HG03442 (cell line): Measurements from ENCODE around the gene PKNOX2.

Experiments used
- ATAC-seq: cut with Tn5 transposase; IDR thresholded peaks from one replicate; pipeline ENCODE4 v1.9.1; 2021; ENCODE audit warnings: mild to moderate bottlenecking, moderate library complexity; ENCODE audit not compliant: unreplicated experiment

The PKNOX2 gene

DNA sequence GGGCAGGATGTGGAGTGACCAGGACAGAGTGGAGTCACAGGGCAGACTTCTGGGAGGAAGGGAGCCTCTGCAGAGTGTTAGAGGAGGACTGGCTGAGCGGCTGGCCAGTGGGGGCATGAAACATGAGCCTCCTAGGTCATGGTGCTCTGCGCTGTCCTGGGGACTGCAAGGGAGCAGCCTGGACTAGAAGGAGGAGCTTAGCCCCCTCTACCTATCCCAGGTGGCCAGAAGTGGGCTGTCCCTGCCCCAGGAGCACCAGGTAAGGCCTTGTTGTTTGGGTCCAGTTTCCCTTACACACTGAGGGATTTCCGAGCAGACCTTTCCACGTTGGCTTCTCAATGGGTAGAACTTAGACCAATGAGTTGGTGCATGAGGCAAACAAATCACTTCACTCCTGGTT, 7.4 kb downstream of the PKNOX2 start:
- no peak for ATAC-seq

DNA sequence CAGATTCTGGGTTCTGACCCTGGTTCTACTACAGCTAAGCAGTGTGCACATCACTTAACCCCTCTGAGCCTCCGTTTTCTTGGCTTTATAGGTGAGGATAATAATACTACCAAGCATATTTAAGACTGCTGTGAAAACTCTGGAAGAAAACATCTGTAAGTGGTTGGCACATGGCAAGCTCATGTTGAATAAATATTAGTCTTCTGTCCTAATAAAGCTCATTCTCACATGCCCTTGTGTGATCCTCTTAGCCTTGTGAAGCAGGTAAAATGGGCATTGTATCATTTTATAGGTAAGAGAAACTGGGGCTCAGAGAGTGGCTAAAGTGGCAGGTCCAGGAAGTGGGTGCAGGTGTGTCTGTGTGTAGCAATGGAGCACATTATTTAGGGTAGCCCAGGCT, 8.5 kb downstream of the PKNOX2 start:
- ATAC-seq: no peak

DNA sequence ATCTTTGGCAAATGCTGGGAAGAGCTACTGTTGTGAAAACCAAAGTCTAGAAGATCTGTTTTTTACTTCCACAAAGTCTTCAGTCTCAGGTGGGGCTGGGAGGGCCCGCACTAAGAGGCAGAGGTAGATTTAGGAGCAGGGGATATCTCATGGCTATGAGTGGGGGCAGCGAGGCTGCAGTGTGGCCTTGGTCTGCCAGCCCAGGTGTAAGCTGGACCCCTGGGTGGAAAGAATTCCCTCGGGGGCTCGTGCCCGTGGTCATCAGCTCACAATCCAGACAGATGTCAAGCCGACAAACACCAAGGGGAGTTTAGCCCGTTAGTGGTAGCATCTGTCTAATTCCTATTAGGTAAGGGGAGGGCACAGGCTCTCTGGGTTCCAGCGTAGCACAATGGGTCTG, 9.0 kb downstream of the PKNOX2 start:
- ATAC-seq: no peak

DNA sequence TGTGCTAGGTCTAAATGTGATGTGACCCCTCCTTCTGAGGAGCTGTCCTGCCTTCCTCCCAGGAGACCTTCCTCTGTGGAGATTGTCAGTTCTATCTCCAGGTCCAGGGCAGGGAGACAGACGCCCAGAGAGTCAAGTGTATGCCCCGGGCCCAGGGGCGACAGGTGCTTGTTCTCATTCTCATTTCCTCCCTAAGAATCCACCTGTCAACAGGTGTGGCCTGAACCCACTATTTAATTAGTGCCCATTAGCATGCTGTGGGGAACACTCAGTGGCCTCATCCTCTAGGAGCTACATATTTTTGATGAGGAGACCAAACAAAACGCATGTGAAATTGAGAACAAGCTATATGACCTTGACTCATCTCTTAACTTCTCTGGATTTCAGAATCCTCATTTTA, 9.5 kb downstream of the PKNOX2 start:
- ATAC-seq: no peak

DNA sequence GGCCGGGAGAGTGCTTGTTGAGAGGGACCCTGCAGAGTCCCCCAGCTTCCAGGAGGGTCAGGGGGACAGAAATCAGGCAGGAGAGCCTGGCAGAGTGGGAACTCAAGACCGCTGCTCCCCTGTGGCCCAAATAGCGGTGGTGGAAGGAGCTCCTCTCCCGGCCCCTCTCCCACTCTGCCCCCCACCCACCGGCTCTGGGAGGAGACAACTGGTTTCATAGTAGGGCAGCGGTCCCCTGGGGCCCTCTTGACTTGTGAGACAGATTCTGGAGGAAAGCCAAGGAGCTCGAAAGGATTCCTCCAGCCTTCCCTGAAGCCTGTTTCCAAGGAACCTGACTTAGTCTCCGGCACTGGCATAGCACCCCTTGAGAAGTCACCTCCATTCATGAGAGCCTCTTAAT, 10.1 kb downstream of the PKNOX2 start:
- no peak for ATAC-seq

DNA sequence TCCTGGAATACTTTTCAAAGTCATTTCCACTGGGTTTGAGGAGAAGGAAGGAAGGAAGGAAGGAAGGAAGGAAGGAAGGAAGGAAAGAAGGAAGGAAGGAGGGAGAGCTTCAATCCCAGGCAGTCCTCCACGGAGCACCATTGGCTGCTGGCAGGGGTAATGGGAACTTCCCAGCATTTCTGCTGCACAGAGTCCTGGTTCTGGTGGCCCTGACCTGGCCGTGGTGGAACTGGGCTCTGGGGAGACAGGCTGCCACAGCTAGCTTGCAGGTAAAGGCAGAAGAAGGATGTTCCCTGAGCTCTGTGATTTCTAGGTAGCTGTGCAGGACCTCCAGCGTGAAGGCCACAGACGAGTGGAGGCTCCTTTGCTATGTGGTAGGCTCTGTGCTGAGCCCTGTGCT, 10.6 kb downstream of the PKNOX2 start:
- no peak for ATAC-seq

DNA sequence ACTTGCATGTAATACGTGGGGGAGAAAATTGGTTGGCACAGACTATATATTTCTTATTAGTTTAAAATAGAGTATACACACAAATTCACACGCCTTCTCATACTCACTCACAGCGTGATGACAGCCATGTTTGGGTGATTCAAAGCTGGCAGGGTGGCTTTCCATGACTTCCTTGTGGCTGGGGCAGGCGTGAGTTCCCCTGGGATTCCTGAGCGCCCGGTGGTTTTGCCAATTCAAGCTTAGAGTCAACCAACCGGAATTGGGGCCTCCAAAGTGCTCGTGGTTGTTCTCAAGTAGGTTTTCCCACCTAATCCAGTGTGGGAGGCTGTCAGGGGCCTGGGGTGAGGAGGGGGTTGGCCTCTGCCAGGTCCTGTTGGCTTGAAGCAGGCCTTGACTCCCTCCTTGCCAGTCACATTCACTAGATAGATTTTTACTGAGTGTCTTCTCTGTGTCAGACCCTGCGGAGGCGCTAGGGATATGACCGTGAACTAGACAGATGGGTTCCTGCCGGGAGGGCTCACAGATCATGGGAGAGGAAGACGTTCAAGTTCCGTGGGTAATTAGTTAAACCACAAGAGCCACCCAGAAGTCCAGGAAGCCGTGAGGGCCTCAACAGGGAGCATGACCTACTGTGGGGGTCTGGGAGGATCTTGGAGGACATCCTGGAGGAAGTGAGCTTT, 11.5 kb downstream of the PKNOX2 start:
- no peak for ATAC-seq

DNA sequence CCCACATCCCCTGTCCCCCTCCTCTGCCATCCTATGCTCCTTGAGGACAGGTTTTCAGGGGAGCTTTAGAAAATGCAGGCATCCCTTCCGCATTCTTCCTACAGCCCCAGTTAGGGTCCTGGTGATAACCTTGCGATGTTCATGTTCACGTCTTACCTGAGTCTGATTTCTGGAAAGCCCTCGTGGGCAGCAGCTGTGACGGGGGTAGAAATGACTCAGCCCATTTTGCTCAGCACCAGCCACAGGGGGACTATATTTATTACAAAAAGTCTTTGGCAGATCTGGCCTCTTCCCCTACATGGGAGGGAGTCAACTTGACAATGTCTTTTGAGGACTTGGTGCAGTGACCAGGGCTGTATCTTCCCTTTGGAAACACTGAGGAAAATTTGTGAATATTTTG, 12.3 kb downstream of the PKNOX2 start:
- peak; percentile 59 for ATAC-seq

DNA sequence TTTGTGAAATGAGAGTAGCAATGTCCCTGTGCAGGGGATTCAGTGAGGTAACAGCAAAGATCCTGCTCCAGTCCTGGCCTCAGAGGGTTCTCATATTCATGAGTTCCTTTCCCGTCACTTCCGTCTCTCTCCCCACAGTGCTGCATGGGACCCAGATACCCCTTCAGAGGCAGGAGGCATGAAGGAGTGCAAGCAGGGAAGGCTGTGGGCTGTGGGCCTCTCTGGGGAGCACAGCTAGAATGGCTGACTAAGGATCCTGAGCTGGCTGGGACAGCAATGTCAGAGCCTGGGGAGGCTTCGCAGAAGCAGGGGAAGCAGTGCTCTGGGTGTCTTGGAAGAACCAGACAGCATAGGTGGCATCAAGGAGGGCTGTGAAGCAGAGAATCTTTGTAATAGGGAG, 13.0 kb downstream of the PKNOX2 start:
- ATAC-seq: no peak

DNA sequence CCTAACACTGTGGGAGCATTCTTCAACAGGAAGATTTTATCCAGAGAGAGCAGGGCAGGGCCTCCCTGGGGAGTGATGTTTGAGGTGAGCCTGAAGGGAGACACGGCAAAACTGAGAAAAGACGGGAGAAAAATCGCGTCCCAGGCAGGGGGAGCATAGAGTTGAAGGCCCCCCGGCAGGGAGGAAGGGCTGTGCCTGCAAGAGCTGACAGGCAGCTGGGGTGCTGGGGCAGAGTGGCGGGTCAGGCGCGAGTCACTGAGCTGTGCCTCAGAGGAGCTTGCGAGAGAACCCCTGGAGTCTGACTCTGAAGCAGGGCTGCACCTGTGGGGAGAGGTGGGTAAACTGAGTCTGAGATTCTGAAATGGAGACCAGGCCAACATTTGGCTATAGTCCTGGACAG, 14.8 kb downstream of the PKNOX2 start:
- ATAC-seq: no peak

DNA sequence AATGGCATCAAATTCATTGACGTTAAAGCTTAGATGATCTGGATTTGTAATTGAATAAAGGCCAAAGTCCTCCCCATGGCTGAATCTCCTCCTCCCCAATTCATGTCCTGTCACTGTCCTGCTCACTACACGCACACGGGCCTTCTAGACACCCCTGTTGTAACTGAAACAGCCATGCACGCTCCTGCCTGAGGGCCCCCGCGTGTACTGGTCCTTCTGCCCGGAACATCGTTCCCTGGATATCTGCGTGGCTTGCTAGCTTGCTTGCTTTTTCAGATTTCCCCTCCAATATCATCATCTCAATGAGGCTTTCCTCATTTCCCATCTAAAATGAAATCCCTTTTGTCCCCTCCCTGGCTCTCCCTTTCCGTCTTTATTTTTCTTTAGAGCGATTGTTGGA, 15.3 kb downstream of the PKNOX2 start:
- no peak for ATAC-seq

DNA sequence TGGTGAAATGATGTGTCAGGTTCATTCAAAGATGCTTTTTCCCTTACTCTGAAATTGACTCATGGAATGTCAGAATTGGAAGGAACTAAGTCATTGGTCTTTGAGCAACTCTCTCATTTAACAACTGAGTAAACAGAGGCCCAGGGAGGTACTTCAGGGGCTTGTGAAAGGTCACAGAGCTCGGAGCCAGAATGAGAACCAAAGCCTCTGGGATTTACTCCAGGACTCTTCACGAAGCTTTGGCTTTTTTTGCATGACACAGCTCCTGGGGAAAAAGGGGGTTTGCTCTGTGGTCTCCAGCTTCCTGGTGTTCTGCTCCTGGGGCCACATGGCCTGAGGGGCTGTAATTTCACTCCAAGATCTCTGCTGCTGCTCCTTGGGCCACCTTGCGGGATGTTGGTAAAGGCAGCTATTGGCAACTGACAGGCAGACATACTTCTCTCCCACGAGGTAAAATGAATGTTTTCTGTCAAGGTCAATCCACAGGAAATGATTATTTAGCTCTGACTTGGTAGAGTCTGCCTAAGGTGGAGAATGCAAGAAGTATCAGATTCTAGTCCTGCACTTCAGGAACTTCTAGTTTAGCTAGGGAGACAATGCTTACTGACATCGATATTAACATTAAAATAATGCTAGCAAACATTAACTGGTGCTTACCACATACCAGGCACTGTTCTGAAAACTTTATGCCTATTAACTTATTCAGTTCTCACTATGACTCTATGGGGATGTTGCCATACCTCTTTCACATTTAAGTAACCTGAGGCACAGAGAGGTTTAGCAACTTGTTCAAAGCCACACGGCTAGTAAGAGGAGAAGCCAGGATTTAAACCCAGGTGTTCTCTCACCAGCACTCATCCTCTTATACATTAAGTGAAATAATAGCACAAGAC, 16.1 kb downstream of the PKNOX2 start:
- ATAC-seq: no peak

DNA sequence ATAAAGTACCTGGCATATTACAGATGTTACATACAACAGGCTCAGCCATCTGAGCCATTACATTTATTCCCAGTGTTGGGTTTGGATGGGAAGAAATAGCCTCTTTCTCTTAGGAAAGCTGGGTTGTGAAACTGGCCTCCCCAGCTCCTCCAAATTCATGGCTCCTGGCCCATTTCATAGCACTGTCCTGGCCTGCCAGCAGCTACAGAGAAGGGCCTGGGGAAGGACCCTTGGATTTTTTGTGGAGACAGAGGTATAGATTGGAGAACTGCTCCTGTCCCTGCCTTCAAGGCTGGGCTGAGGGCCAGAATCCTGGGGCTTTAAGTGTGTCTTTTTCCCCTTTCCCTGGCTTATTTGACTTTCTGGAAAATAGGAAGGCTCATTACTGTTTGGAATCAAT, 18.0 kb downstream of the PKNOX2 start:
- no peak for ATAC-seq

DNA sequence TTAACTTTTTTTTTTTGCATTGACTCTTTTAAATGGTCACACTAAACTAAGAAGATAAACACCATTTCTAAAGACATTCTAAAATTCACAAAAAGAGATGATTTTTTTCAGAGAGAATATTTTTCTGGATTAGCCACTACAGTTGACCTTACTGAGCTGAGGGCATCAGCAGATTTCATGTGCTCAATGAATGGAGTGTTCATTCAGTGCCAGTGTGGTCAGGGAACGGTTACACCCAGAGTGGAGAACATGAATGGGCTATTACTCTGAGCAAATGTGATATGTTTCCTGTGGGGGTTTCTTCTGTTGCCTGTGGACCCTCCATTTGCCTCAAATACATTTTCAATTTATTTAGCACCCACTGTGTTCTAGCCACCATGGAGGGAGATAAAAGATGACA, 19.1 kb downstream of the PKNOX2 start:
- no peak for ATAC-seq

DNA sequence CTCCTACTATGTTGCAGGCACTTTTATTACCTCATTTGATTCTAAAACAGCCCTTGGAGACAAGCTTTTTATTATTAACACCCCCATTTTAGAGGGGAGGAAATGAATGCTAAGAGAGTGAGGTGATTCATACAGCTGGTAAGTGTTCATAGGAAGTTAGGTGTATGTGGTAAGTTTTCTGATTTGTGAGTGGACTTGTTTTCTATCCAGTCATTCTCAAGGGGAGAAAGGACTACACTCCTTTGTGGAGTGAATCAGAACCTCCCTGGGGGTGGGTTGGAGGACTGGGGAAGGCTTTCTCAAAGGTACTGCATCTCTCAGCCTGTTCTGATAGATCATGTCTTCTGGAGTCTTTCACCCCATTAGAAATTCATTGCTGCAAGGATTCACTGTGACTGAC, 23.5 kb downstream of the PKNOX2 start:
- no peak for ATAC-seq

DNA sequence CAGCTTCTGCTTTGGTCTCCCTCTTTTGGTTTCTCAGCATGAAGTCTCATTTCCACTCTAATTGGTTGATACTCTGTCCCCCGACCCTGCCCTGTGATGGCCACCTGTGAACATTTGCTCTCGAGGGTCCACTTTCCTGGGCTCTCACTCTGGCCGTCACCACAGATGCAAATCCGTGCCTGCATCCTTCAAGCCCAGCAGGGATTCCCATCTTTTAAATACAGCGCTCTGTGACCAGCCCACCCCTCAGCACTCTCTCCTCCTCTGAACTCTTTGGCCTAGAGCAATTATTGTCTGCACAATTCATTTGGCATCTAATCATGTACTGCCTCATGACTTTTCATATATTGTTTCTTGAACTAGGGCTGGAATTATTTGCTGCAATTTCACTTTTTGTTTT, 26.0 kb downstream of the PKNOX2 start:
- no peak for ATAC-seq

DNA sequence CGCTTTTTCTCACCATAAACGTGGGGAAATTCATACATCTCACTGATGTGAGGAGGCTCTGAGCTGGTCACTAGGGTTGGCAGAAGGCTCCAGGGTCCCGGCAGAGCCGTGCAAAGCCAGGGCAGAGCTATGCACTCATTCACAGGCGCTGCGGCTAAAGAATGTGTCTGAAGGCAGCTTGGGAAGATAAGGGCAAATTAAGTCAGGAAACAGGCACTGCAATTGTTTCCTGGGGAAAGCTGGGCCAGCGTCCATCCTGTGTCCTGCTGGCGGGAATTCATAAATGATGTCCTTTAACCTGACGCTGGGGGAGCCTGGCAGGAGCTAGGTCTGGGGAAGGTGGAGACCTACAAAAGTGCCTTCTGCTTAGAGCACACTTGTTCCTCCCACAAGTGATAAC, 27.6 kb downstream of the PKNOX2 start:
- ATAC-seq: no peak

DNA sequence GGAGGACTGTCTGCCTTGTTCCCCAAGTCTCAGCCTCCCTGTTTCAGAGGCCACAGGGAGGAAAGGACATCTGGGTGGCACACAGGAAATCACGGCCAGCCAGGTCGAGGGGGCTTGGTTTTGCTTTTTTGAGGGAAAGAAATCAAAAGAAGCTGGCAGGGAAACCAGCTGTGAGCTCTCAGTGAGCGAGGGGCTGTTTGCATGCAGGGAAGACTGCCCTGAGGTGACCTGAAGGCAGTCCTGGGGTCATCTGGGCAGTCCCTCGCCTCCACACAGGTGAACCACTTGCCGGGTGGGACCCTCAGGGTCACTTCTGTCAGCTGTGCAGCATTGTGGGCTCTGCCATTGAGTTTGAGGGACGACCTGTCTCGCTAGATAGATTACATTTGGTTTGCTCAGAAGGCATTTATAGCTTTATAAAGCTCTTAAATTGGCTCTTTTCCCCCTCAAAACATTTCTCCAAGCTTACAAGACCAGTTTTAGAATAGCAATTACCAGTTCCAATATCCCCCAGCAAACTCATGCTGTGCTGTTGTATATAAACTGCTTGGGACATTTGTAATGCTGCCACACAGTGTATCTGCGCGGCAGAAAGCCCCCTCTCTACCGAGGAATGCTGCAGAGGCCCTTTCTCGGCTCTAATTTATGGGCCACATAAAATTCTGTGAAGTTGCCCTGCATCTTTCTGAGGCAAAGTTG, 28.3 kb downstream of the PKNOX2 start:
- ATAC-seq: no peak

DNA sequence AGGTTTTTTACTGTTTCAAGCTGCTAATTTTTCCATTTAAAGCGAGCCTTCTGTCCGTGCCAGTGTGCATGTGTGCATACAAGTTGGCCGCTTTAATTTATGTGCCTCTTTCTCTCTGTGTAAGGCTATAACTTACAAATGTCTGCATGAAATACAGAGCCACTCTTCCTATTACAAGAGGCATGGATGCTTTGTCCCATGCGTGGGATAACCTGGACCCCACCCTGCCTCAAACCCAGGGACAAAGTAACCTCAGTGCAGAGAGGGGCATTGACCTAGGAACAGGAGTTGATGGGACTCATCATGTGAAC, 28.8 kb downstream of the PKNOX2 start:
- no peak for ATAC-seq

DNA sequence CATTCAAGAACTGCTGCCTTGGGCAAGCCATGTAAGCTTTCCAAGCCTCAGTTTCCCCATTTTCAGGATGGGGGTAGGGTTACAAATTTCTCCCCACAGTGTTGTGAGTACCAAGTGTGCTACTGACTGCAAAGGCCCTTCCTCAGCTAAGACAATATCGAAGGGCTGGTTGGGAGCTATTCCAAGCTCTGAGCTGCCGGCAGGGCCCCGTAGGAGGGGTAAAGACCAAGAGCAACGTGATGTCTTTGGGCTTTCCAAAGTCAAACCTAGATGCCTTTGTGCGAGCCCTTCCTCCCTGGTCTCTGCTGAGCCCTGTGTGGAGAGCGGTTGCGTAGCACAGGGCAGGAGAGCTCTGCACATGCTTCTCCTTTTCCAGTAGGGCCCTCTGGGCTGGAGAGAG, 29.3 kb downstream of the PKNOX2 start:
- ATAC-seq: no peak

DNA sequence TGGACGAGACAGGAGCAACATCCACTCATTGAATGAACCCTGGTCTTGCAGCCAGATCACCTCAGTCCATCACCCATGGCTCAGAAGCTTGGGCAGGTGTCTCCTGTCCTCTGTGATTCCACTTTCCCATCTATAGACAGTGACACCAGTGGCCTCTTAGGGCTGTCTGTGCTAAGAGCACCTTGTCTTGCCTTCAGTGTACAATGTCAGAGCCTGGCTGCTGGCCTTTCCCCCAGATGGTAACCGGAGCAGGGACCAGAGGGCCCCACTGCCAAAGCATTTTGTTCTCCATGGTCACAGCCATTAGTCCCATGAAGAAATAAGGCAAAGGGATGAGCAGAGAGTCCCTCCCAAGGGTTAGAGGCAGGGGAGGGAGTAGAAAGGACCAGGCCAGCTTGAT, 35.4 kb downstream of the PKNOX2 start:
- ATAC-seq: no peak

DNA sequence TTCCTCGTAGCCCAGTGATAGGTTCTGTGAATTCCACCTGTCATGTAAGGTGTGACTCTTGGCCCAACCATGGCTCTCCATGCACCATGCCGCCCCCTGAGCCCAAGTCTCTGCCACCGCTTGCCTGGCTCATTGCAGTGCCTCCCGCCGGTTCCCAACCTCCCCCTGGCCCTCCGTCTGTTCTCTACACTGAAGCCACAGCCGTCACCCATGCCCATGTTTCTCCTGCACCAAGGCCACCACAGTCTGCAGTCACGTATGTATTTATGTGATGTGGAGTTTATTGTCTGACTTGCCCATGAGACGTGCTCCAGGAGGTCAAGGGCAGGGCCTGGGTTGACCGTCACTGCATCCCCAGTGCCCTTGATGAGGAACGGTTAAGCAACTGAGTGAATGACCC, 35.9 kb downstream of the PKNOX2 start:
- ATAC-seq: no peak
